ENCODE measurements around the gene DIP2A.

GRCh38 chr21:46435786-46436227 lies 22.9 kb upstream of the DIP2A start:
- TF ChIP-seq CTCF (IDR thresholded peaks at IDR 0.05; ENCODE audit: low read length): no peak
- TF ChIP-seq EZH2 (optimal IDR thresholded peaks at IDR 0.05; ENCODE audit: low read depth, low read length): no peak
- no peak for TF ChIP-seq EZH2phosphoT487 (IDR thresholded peaks at IDR 0.05; ENCODE audit: low read length)

All from MM.1S (cell line).